A549 (cell line): ENCODE data around the gene PHYH. TPM values are rescaled to one million over a fixed set of nuclear protein-coding genes. Genes with fewer than 3 reads are reported as not detected.
"Not testable (repeated sequence)": the region's sequence is repeated elsewhere in the genome, so short reads cannot be mapped to it uniquely, and the experiment has no call there.

Experiments used
- ATAC-seq, 2 experiments: fragments of 200-7000 bp in 1 of 2; fragments of >200 bp in 1 of 2; cut with Nextera tagmentation in 1 of 2; cut with Tn5 transposase in 1 of 2; 3 replicates each; pipeline versions ENCODE4 v1.8.0 to v1.9.1; 2018 to 2020; ENCODE audit warnings: mild to moderate bottlenecking in 1 of 2, moderate library complexity in 1 of 2
- CTCF ChIA-PET: fragments of 300-600 bp; sonication (Branson Sonifier 250); formaldehyde crosslinking; extraction: SDS; loops from one replicate; lab custom pipeline; 2021; ENCODE audit warnings: antibody characterized with exemption, inconsistent platforms; lab: Yijun Ruan, JAX
- POLR2A ChIA-PET: fragments of 350-600 bp; formaldehyde crosslinking; extraction: SDS; loops from one replicate; lab custom pipeline; 2021; ENCODE audit warnings: antibody characterized with exemption, inconsistent platforms; lab: Yijun Ruan, JAX
- DNase-seq, 2 experiments: peaks; one replicate each; pipeline versions ENCODE4 v3.0.0 to v3.0.0-alpha.2; 2011 to 2016; ENCODE audit warnings: low read depth in 1 of 2, low spot score in 1 of 2
- FAIRE-seq: peaks from 2 replicates; lab custom pipeline; 2011; peaks lifted over from hg19 to GRCh38; lab: Jason Lieb, UNC
- H3K27ac ChIP-seq, 2 experiments: fragments of >200 bp; sonication (Bioruptor Twin); formaldehyde crosslinking; 3 replicates each; pipeline ENCODE4 v1.5.1; 2016 to 2017
- H3K4me1 ChIP-seq: fragments of >200 bp; sonication (Bioruptor Twin); formaldehyde crosslinking; 3 replicates; pipeline ENCODE4 v1.6.1; 2016
- H3K4me2 ChIP-seq: fragments of >200 bp; sonication (Bioruptor Twin); formaldehyde crosslinking; 3 replicates; pipeline ENCODE4 v1.6.1; 2016
- H3K4me3 ChIP-seq: fragments of >200 bp; sonication (Bioruptor Twin); formaldehyde crosslinking; 3 replicates; pipeline ENCODE4 v1.5.1; 2016
- H3K9me3 ChIP-seq: fragments of >200 bp; sonication (Bioruptor Twin); formaldehyde crosslinking; 3 replicates; pipeline ENCODE4 v1.6.1; 2016
- CHD4 ChIP-seq: fragments of 200-600 bp; sonication (generic); IDR thresholded peaks from 2 replicates; pipeline ENCODE4 v1.6.1; 2016; ENCODE audit warnings: antibody characterized with exemption, mild to moderate bottlenecking, borderline replicate concordance
- CTCF ChIP-seq: fragments of >200 bp; sonication (Bioruptor Twin); formaldehyde crosslinking; IDR thresholded peaks from 3 replicates; pipeline ENCODE4 v1.5.1; 2016
- EHMT2 ChIP-seq: fragments of 200-600 bp; sonication (generic); IDR thresholded peaks from 2 replicates; pipeline ENCODE4 v1.6.1; 2016; ENCODE audit warnings: antibody characterized with exemption, low read depth, mild to moderate bottlenecking, moderate library complexity
- ELK1 ChIP-seq: fragments of 150-350 bp; IDR thresholded peaks from 2 replicates; pipeline ENCODE4 v1.6.1; 2014; ENCODE audit warnings: low read depth, mild to moderate bottlenecking, low read length
- FOXS1 ChIP-seq: fragments of 250-450 bp; sonication (Bioruptor Pico); IDR thresholded peaks from 2 replicates; pipeline ENCODE4 v1.5.0; 2020; ENCODE audit warnings: mild to moderate bottlenecking, moderate library complexity
- HOXB5 ChIP-seq: fragments of 250-450 bp; sonication (Bioruptor Pico); IDR thresholded peaks from 2 replicates; pipeline ENCODE4 v1.5.0; 2020; ENCODE audit warnings: mild to moderate bottlenecking, moderate library complexity
- JUNB ChIP-seq: fragments of >200 bp; sonication (Bioruptor Twin); formaldehyde crosslinking; IDR thresholded peaks from 2 replicates; pipeline ENCODE4 v1.6.1; 2016
- NPAS2 ChIP-seq: fragments of 250-450 bp; sonication (Bioruptor Pico); IDR thresholded peaks from 2 replicates; pipeline ENCODE4 v1.8.0; 2022; ENCODE audit warnings: mild to moderate bottlenecking, moderate library complexity, borderline replicate concordance
- NR3C1 ChIP-seq: fragments of >200 bp; sonication (Bioruptor Twin); formaldehyde crosslinking; IDR thresholded peaks from 3 replicates; pipeline ENCODE4 v1.6.1; 2017
- POLR2AphosphoS2 ChIP-seq: conservative IDR thresholded peaks from 2 replicates; pipeline ENCODE4 v1.6.1; 2012; ENCODE audit warnings: low read length, improper control_type of control experiment, inconsistent platforms
- RAD21 ChIP-seq, 2 experiments: fragments of >200 bp in 1 of 2; sonication (Bioruptor Twin) in 1 of 2; formaldehyde crosslinking in 1 of 2; IDR thresholded peaks in 1 of 2; conservative IDR thresholded peaks in 1 of 2; 2 replicates in 1 of 2; 3 replicates in 1 of 2; pipeline ENCODE4 v1.6.1; 2012 to 2018; ENCODE audit warnings: inconsistent platforms in 1 of 2
- REST ChIP-seq: fragments of 200-600 bp; sonication (generic); IDR thresholded peaks from 2 replicates; pipeline ENCODE4 v1.6.1; 2016; ENCODE audit warnings: antibody characterized with exemption, mild to moderate bottlenecking, moderate library complexity
- SREBF2 ChIP-seq: fragments of 450-650 bp; IDR thresholded peaks from 2 replicates; pipeline ENCODE4 v1.6.1; 2014; ENCODE audit warnings: mild to moderate bottlenecking, moderate library complexity
- WGBS: methylation state at CpG from one replicate; pipeline ENCODE4 v1.1.6; 2017; ENCODE audit errors: missing lambda C conversion rate; 5-methylcytosine and 5-hydroxymethylcytosine counted together
- polyA plus RNA-seq, 4 experiments: library from polyadenylated mRNA; depleted of rRNA in 3 of 4; stranded (reverse); fragments of >200 nt; fragmentation: RNase III in 1 of 4; extraction: RNeasy Plus Mini Kit Qiagen cat#74134 plus additional on column Dnase treatment in 1 of 4; gene quantifications; 2 replicates in 3 of 4; 3 replicates in 1 of 4; pipeline ENCODE4 v1.2.3, GENCODE V29; 2011 to 2017

Gene PHYH
- polyA plus RNA-seq, 2 of the 4 experiments (the other 2 are of a cell fraction) = 25.6 to 26.3 TPM

GRCh38 chr10:13284050-13284449 lies 15.8 kb downstream of the PHYH start:
- DNase-seq (no peak), ATAC-seq (no peak), FAIRE-seq (no peak)
- Histone ChIP-seq H3K4me2 (no peak overlapping the region), H3K4me3 (no peak overlapping the region), H3K9me3 (no peaks in the 10 kb centered on the region), H3K27ac (no peak overlapping the region), H3K4me1 (no peaks in the 10 kb centered on the region)
- 86% methylated on average over 3 of the region's 4 CpGs for WGBS
- POLR2A ChIA-PET = no interaction called here
- TF ChIP-seq NPAS2 (CRISPR knock-in tag) (no peak), JUNB (no peak), CTCF (no peak), REST (no peak), CHD4 (no peak), SREBF2 (no peak), EHMT2 (no peak), HOXB5 (CRISPR knock-in tag) (no peak), FOXS1 (no peak), ELK1 (no peak), NR3C1 (no peak)
- CTCF ChIA-PET = interaction anchor here (1.5 kb wide), 1 partner anchor 18 kb away, joined by 9 read pairs; no protein-coding TSS in a partner anchor

GRCh38 chr10:13282348-13282747 lies 17.5 kb downstream of the PHYH start:
- CTCF ChIA-PET = interaction anchor here (0.6 kb wide), 1 partner anchor 15 kb away, joined by 3 read pairs; no protein-coding TSS in a partner anchor
- H3K4me3 ChIP-seq, POLR2A ChIA-PET, FAIRE-seq, H3K27ac ChIP-seq, DNase-seq, H3K4me2 ChIP-seq, H3K9me3 ChIP-seq, ATAC-seq, H3K4me1 ChIP-seq: not testable (repeated sequence)
- WGBS = 86% methylated on average over 6 of the region's 6 CpGs

- no peak for TF ChIP-seq POLR2AphosphoS2
- TF ChIP-seq RAD21 (conservative IDR thresholded peaks at IDR 0.05 in 1 of 2, IDR thresholded peaks at IDR 0.05 in 1 of 2) = peak in 1 of 2 experiments; percentile 13; a peak in 1 of 5 replicates
- TF ChIP-seq, all 56 proteins: peak for 1
- WGBS = 78% methylated on average over 4 of the region's 4 CpGs
- no peak for ATAC-seq
- no peak overlapping the region for H3K27ac ChIP-seq
- POLR2A ChIA-PET = interaction anchor here (0.7 to 1.2 kb wide), 2 partner anchors 22 to 40 kb away, joined by 3 read pairs; no protein-coding TSS in a partner anchor
- DNase-seq = peak in 1 of 2 experiments; percentile 22
- no peak for FAIRE-seq
- CTCF ChIA-PET = interaction anchor here (0.7 kb wide), 1 partner anchor 49 kb away, joined by 3 read pairs; no protein-coding TSS in a partner anchor
- H3K4me2 ChIP-seq = no peak overlapping the region
- H3K4me3 ChIP-seq = no peak overlapping the region
- H3K4me1 ChIP-seq = no peaks in the 10 kb centered on the region
- no peaks in the 10 kb centered on the region for H3K9me3 ChIP-seq
Measured at GRCh38 chr10:13276749-13277365, 23.0 kb downstream of the PHYH start.

- H3K4me2 ChIP-seq, H3K4me1 ChIP-seq, ATAC-seq, H3K4me3 ChIP-seq, FAIRE-seq, DNase-seq, H3K9me3 ChIP-seq, H3K27ac ChIP-seq: not testable (repeated sequence)
- POLR2A ChIA-PET = interaction anchor here (0.7 to 1.2 kb wide), 2 partner anchors 23 to 39 kb away, joined by 3 read pairs; no protein-coding TSS in a partner anchor
- CTCF ChIA-PET = interaction anchor here (1.5 kb wide), 1 partner anchor 114 kb away, joined by 4 read pairs; the partner anchor contains the start of gene MCM10
- 97% methylated on average over 11 of the region's 11 CpGs for WGBS
Measured at GRCh38 chr10:13276146-13276545, 23.7 kb downstream of the PHYH start.
